HG02588 (cell line): ENCODE data around the gene SCLY.
A peak's percentile ranks its signal among the peaks of the same experiment; 100 is the strongest.
"Not testable (repeated sequence)": the region's sequence is repeated elsewhere in the genome, so short reads cannot be mapped to it uniquely, and the experiment has no call there.

Source experiments
- ATAC-seq: cut with Tn5 transposase; IDR thresholded peaks from one replicate; pipeline ENCODE4 v1.9.1; 2021; ENCODE audit warnings: mild to moderate bottlenecking, moderate library complexity; ENCODE audit not compliant: unreplicated experiment

The SCLY gene

GRCh38 chr2:238060542-238061314 lies at the start of gene SCLY:
SCLY (plus strand) TSS chr2:238061001; CDS start chr2:238061055, 54 bp downstream.
- peak; percentile 95 for ATAC-seq

GRCh38 chr2:238013806-238014205 lies 47.0 kb upstream of the SCLY start:
- ATAC-seq: no peak

GRCh38 chr2:238015705-238016104 lies 45.1 kb upstream of the SCLY start:
- ATAC-seq: no peak

GRCh38 chr2:238016526-238016925 lies 44.3 kb upstream of the SCLY start:
- ATAC-seq: no peak

GRCh38 chr2:238019962-238020361 lies 40.8 kb upstream of the SCLY start:
- no peak for ATAC-seq

- ATAC-seq: no peak
Measured at GRCh38 chr2:238020816-238021215, 40.0 kb upstream of the SCLY start.

GRCh38 chr2:238021327-238021726 lies 39.5 kb upstream of the SCLY start:
- no peak for ATAC-seq

- ATAC-seq: no peak
Measured at GRCh38 chr2:238022594-238023157, 38.1 kb upstream of the SCLY start.

- ATAC-seq: no peak
Measured at GRCh38 chr2:238023608-238024007, 37.2 kb upstream of the SCLY start.

GRCh38 chr2:238024986-238025385 lies 35.8 kb upstream of the SCLY start:
- no peak for ATAC-seq

- no peak for ATAC-seq
Measured at GRCh38 chr2:238025741-238026360, 35.0 kb upstream of the SCLY start.

- ATAC-seq: no peak
Measured at GRCh38 chr2:238027058-238027457, 33.7 kb upstream of the SCLY start.

GRCh38 chr2:238027591-238028415 lies 33.0 kb upstream of the SCLY start:
- ATAC-seq: no peak

- ATAC-seq: no peak
Measured at GRCh38 chr2:238029853-238030252, 30.9 kb upstream of the SCLY start.

GRCh38 chr2:238030422-238031155 lies 30.2 kb upstream of the SCLY start:
- no peak for ATAC-seq

GRCh38 chr2:238031751-238032150 lies 29.1 kb upstream of the SCLY start:
- ATAC-seq: no peak

- ATAC-seq: no peak
Measured at GRCh38 chr2:238032755-238033337, 28.0 kb upstream of the SCLY start.

- ATAC-seq: not testable (repeated sequence)
Measured at GRCh38 chr2:238033991-238034390, 26.8 kb upstream of the SCLY start.

- ATAC-seq: no peak
Measured at GRCh38 chr2:238038203-238038602, 22.6 kb upstream of the SCLY start.

- no peak for ATAC-seq
Measured at GRCh38 chr2:238039151-238039550, 21.6 kb upstream of the SCLY start.
